Mammary epithelial cell (primary cell): Measurements from ENCODE around the gene CEP76.

Experiments used
- EZH2 ChIP-seq: IDR thresholded peaks from 2 replicates; pipeline ENCODE4 v1.6.1; 2012; ENCODE audit warnings: low read length, inconsistent platforms, borderline replicate concordance
- TF ChIP-seq, protein P1 (sequence below), 2 donors: IDR thresholded peaks in 1 of 2; conservative IDR thresholded peaks in 1 of 2; 2 replicates each; pipeline ENCODE4 v1.5.1; 2011 to 2012; ENCODE audit warnings: inconsistent platforms in 2 of 2, low read length in 2 of 2, mild to moderate bottlenecking in 2 of 2, control low read depth in 1 of 2, low read depth in 1 of 2; ENCODE audit not compliant: insufficient read depth in 1 of 2; ENCODE audit errors: extremely low read depth in 1 of 2

DNA sequence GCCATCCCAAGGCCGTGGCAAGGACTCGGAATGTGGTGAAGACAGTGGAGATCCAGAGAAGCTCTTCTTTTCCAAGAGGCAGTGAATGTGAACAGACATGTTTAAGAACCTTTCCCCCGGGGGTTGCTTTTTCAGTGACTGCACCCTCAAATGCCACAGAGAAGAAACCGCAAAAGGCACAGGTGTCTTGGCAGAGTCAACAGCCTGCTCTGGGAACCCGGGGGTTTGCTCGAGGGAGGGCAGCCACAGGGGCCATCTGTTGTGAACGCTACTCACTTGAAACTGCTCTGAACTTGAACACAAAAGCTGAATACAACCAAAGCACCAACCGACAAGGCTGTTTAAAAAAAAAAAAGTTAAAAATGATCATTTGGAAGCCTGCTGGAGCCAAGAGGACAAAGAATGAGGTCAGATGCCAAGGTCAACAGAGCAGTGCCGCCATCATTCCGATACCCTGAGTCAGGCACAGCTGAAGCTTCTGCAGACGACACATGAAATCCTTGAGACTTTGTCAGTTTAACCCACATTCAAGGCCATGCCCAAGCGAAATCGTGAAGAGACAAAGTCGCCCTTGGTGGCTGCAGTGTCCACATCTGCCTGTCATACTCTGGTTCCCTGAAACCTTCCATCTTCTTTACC lies 47.7 kb upstream of the CEP76 start:
- TF ChIP-seq, protein P1, sequence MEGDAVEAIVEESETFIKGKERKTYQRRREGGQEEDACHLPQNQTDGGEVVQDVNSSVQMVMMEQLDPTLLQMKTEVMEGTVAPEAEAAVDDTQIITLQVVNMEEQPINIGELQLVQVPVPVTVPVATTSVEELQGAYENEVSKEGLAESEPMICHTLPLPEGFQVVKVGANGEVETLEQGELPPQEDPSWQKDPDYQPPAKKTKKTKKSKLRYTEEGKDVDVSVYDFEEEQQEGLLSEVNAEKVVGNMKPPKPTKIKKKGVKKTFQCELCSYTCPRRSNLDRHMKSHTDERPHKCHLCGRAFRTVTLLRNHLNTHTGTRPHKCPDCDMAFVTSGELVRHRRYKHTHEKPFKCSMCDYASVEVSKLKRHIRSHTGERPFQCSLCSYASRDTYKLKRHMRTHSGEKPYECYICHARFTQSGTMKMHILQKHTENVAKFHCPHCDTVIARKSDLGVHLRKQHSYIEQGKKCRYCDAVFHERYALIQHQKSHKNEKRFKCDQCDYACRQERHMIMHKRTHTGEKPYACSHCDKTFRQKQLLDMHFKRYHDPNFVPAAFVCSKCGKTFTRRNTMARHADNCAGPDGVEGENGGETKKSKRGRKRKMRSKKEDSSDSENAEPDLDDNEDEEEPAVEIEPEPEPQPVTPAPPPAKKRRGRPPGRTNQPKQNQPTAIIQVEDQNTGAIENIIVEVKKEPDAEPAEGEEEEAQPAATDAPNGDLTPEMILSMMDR (conservative IDR thresholded peaks at IDR 0.05 in 1 of 2, IDR thresholded peaks at IDR 0.05 in 1 of 2; ENCODE audit: extremely low read depth in 1 of 2, insufficient read depth in 1 of 2, low read depth in 1 of 2, low read length in 2 of 2): no peak
- no peak for TF ChIP-seq EZH2
